ENCODE measurements around the gene RAB5IF. TPM values are rescaled to one million over a fixed set of nuclear protein-coding genes. Genes with fewer than 3 reads are reported as not detected.

The RAB5IF gene
- total and polyA plus RNA-seq, 10 of the 15 experiments (the other 5 are each of a cell fraction or from before 2014, with no cell fraction given) = 19.4 to 246 (median 92.0) TPM

GRCh38 chr20:36599912-36600345 lies 5.7 kb upstream of the RAB5IF start:
- DNase-seq (ENCODE audit: low read depth, low spot score) (peak; percentile 40), ATAC-seq (peak; percentile 20), FAIRE-seq (no peak)
- H2AFZ ChIP-seq (ENCODE audit: control insufficient read depth, low read depth, low read length) = peak overlapping the region; percentile 3; the same call in 1 of the 2 replicates
- no peaks in the 10 kb centered on the region; the same call in 1 of the 2 replicates for H3K79me2 ChIP-seq (ENCODE audit: control insufficient read depth, insufficient read depth, low read length)
- ChIA-PET RAD21 (ENCODE audit: unreplicated experiment) (interaction anchor here (0.7 to 1.6 kb wide), 5 partner anchors 11 to 38 kb away, joined by 3 to 6 read pairs (median 4); partner anchors contain the start of gene TGIF2), SMC1A (ENCODE audit: uncharacterized antibody, unreplicated experiment) (interaction anchor here (0.6 to 8.6 kb wide), 6 partner anchors 12 to 235 kb away, joined by 3 to 83 read pairs (median 3); partner anchors contain the start of gene TGIF2), CTCF (interaction anchor here (0.6 to 9.4 kb wide), 8 partner anchors 11 to 236 kb away, joined by 3 to 94 read pairs (median 6); partner anchors contain the start of genes DSN1 and TGIF2), POLR2A (interaction anchor here (0.6 to 3.6 kb wide), 5 partner anchors 12 to 137 kb away, joined by 3 to 35 read pairs (median 5); partner anchors contain the start of gene TGIF2)
- no peaks in the 10 kb centered on the region; a peak in 1 of 4 replicates for H3K36me3 ChIP-seq (ENCODE audit: control insufficient read depth in 2 of 2, insufficient read depth in 2 of 2, low read length in 1 of 2)
- H3K9me3 ChIP-seq (replicated peaks; ENCODE audit: control insufficient read depth, insufficient read depth, low read length) = no peaks in the 10 kb centered on the region
- H3K4me2 ChIP-seq (ENCODE audit: control insufficient read depth, insufficient read depth) = peak overlapping the region; percentile 70
- no TSS peak for BruUV-seq (replicated peaks)
- WGBS (ENCODE audit: insufficient coverage, insufficient replicate concordance, low lambda C conversion rate, missing lambda C conversion rate) = 7% methylated on average over 5 of the region's 5 CpGs
- intact Hi-C loops (cut with micrococcal nuclease; ENCODE audit: unreplicated experiment) = loop anchor here (5.0 to 10.0 kb wide), 2 partner anchors 138 to 265 kb away; a partner anchor contains a TSS
- in situ Hi-C loops (cut with MboI) = no loop called here
- no peak overlapping the region for H3K9ac ChIP-seq (ENCODE audit: control insufficient read depth, insufficient read depth, low read length)
- peaks cover 43% of the 10 kb centered on the region for H3K4me1 ChIP-seq (ENCODE audit: control insufficient read depth, insufficient read depth, low read length)
- no peaks in the 10 kb centered on the region for H4K20me1 ChIP-seq (ENCODE audit: control insufficient read depth, insufficient read depth)
- no peak overlapping the region for H3K4me3 ChIP-seq
- no peaks in the 10 kb centered on the region for H3K27me3 ChIP-seq (replicated peaks in 1 of 2; ENCODE audit: control insufficient read depth in 2 of 2, insufficient read depth in 2 of 2, low read length in 1 of 2)
- peak overlapping the region; percentile 80 for H3K27ac ChIP-seq (ENCODE audit: control insufficient read depth, insufficient read depth)
- TF ChIP-seq SMAD5 (IDR thresholded peaks at IDR 0.05; ENCODE audit: low read depth) = no peak
- TF ChIP-seq MXI1 (IDR thresholded peaks at IDR 0.05; ENCODE audit: low read depth, low read length) = no peak
- TF ChIP-seq PBX3 (IDR thresholded peaks at IDR 0.05; ENCODE audit: insufficient replicate concordance, low read depth, low read length) = no peak
- TF ChIP-seq POLR2AphosphoS5 (IDR thresholded peaks at IDR 0.05; ENCODE audit: low read length) = no peak
- TF ChIP-seq, protein P1, sequence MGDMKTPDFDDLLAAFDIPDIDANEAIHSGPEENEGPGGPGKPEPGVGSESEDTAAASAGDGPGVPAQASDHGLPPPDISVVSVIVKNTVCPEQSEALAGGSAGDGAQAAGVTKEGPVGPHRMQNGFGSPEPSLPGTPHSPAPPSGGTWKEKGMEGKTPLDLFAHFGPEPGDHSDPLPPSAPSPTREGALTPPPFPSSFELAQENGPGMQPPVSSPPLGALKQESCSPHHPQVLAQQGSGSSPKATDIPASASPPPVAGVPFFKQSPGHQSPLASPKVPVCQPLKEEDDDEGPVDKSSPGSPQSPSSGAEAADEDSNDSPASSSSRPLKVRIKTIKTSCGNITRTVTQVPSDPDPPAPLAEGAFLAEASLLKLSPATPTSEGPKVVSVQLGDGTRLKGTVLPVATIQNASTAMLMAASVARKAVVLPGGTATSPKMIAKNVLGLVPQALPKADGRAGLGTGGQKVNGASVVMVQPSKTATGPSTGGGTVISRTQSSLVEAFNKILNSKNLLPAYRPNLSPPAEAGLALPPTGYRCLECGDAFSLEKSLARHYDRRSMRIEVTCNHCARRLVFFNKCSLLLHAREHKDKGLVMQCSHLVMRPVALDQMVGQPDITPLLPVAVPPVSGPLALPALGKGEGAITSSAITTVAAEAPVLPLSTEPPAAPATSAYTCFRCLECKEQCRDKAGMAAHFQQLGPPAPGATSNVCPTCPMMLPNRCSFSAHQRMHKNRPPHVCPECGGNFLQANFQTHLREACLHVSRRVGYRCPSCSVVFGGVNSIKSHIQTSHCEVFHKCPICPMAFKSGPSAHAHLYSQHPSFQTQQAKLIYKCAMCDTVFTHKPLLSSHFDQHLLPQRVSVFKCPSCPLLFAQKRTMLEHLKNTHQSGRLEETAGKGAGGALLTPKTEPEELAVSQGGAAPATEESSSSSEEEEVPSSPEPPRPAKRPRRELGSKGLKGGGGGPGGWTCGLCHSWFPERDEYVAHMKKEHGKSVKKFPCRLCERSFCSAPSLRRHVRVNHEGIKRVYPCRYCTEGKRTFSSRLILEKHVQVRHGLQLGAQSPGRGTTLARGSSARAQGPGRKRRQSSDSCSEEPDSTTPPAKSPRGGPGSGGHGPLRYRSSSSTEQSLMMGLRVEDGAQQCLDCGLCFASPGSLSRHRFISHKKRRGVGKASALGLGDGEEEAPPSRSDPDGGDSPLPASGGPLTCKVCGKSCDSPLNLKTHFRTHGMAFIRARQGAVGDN (IDR thresholded peaks at IDR 0.05) = peak; percentile 77
- TF ChIP-seq, protein P2, sequence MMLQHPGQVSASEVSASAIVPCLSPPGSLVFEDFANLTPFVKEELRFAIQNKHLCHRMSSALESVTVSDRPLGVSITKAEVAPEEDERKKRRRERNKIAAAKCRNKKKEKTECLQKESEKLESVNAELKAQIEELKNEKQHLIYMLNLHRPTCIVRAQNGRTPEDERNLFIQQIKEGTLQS (IDR thresholded peaks at IDR 0.05; ENCODE audit: borderline replicate concordance, extremely low read depth, low read depth, low read length) = no peak
- TF ChIP-seq BRCA1 (IDR thresholded peaks at IDR 0.05; ENCODE audit: low read depth, low read length) = no peak
- no peak for TF ChIP-seq HCFC1 (IDR thresholded peaks at IDR 0.05; ENCODE audit: low read length)
- TF ChIP-seq, protein P3, sequence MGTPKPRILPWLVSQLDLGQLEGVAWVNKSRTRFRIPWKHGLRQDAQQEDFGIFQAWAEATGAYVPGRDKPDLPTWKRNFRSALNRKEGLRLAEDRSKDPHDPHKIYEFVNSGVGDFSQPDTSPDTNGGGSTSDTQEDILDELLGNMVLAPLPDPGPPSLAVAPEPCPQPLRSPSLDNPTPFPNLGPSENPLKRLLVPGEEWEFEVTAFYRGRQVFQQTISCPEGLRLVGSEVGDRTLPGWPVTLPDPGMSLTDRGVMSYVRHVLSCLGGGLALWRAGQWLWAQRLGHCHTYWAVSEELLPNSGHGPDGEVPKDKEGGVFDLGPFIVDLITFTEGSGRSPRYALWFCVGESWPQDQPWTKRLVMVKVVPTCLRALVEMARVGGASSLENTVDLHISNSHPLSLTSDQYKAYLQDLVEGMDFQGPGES (IDR thresholded peaks at IDR 0.05) = no peak
- 0 out of 2 replicates have a peak, but pooled peaks have one; percentile 5 for TF ChIP-seq RUNX3 (IDR thresholded peaks at IDR 0.05; ENCODE audit: low read length)
- TF ChIP-seq CBX5 (IDR thresholded peaks at IDR 0.05; ENCODE audit: low read depth) = no peak
- TF ChIP-seq BCL3 (IDR thresholded peaks at IDR 0.05; ENCODE audit: borderline replicate concordance, insufficient read depth, low read depth, low read length, poor library complexity, severe bottlenecking) = no peak
- no peak for TF ChIP-seq SIX5 (IDR thresholded peaks at IDR 0.05; ENCODE audit: low read depth, low read length, severe bottlenecking)
- TF ChIP-seq EED (IDR thresholded peaks at IDR 0.05; ENCODE audit: low read depth) = peak; percentile 16; the same call in 1 of the 2 replicates
- peak; percentile 65 for TF ChIP-seq IKZF1 (conservative IDR thresholded peaks at IDR 0.05)
- TF ChIP-seq IKZF2 (IDR thresholded peaks at IDR 0.05) = peak; percentile 75; a peak in 3 of 4 replicates

Measured in GM12878 (cell line).